IMR-90 (cell line): ENCODE data around the gene LOX. TPM values are rescaled to one million over a fixed set of nuclear protein-coding genes. Genes with fewer than 3 reads are reported as not detected.

Experiments used
- ATAC-seq: fragments of 200-7000 bp; cut with Tn5 transposase; 2 replicates; pipeline ENCODE4 v1.9.1; 2020; ENCODE audit warnings: low read depth, mild to moderate bottlenecking, moderate library complexity
- BruUV-seq: library from RNA; stranded (reverse); fragments of 400-500 nt; replicated peaks from 2 replicates; lab custom pipeline; 2021; lab: Mats Ljungman, UMichigan
- CTCF ChIA-PET: fragments of 300-600 bp; formaldehyde crosslinking; extraction: SDS; loops from one replicate; lab custom pipeline; 2021; ENCODE audit warnings: antibody characterized with exemption; lab: Yijun Ruan, JAX
- POLR2A ChIA-PET: fragments of 300-600 bp; sonication (Branson Sonifier 250); formaldehyde crosslinking; loops from one replicate; lab custom pipeline; 2022; ENCODE audit warnings: antibody characterized with exemption; ENCODE audit not compliant: unreplicated experiment; lab: Charles Lee
- DNase-seq: peaks from one replicate; pipeline ENCODE4 v3.0.0; 2013
- H2AFZ ChIP-seq: replicated peaks from 2 replicates; pipeline ENCODE3; 2013; ENCODE audit warnings: low read length, mild to moderate bottlenecking; ENCODE audit not compliant: poor library complexity
- H2AK5ac ChIP-seq: 2 replicates; pipeline ENCODE4 v1.6.1; 2013; ENCODE audit warnings: low read depth, low read length, inconsistent platforms
- H2AK9ac ChIP-seq: replicated peaks from 2 replicates; pipeline ENCODE3; 2013; ENCODE audit warnings: mild to moderate bottlenecking, low read depth, low read length, moderate library complexity; ENCODE audit not compliant: poor library complexity
- H2BK120ac ChIP-seq: 2 replicates; pipeline ENCODE4 v1.6.1; 2013; ENCODE audit warnings: low read depth, low read length, inconsistent platforms
- H2BK15ac ChIP-seq: 3 replicates; pipeline ENCODE4 v1.6.1; 2013; ENCODE audit warnings: low read depth, low read length, inconsistent platforms
- H2BK20ac ChIP-seq: 2 replicates; pipeline ENCODE4 v1.6.1; 2013; ENCODE audit warnings: low read depth, mild to moderate bottlenecking, inconsistent platforms, low read length, moderate library complexity
- H2BK5ac ChIP-seq: 2 replicates; pipeline ENCODE4 v1.6.1; 2013; ENCODE audit warnings: mild to moderate bottlenecking, low read depth, low read length, inconsistent platforms; ENCODE audit not compliant: poor library complexity, severe bottlenecking
- H3K14ac ChIP-seq: replicated peaks from 2 replicates; pipeline ENCODE4 v1.6.1; 2013; ENCODE audit warnings: low read depth, low read length, inconsistent platforms
- H3K18ac ChIP-seq: 2 replicates; pipeline ENCODE4 v1.6.1; 2013; ENCODE audit warnings: low read depth, low read length, control low read depth
- H3K23ac ChIP-seq: 2 replicates; pipeline ENCODE4 v1.6.1; 2013; ENCODE audit warnings: low read depth, low read length, inconsistent platforms
- H3K27ac ChIP-seq: 2 replicates; pipeline ENCODE4 v1.5.1; 2013; ENCODE audit warnings: mild to moderate bottlenecking, control low read depth, low read length; ENCODE audit not compliant: insufficient read depth
- H3K27me3 ChIP-seq: 2 replicates; pipeline ENCODE4 v1.6.1; 2013; ENCODE audit warnings: low read length; ENCODE audit not compliant: control insufficient read depth, insufficient read depth
- H3K36me3 ChIP-seq: 2 replicates; pipeline ENCODE4 v1.6.1; 2013; ENCODE audit warnings: low read length, mixed read lengths; ENCODE audit not compliant: control insufficient read depth, insufficient read depth
- H3K4ac ChIP-seq: 2 replicates; pipeline ENCODE4 v1.6.1; 2013; ENCODE audit warnings: low read depth, low read length, inconsistent platforms
- H3K4me1 ChIP-seq: 2 replicates; pipeline ENCODE4 v1.6.1; 2013; ENCODE audit warnings: low read length, mixed read lengths; ENCODE audit not compliant: control insufficient read depth, insufficient read depth
- H3K4me2 ChIP-seq: 2 replicates; pipeline ENCODE4 v1.6.1; 2013; ENCODE audit warnings: low read depth, mild to moderate bottlenecking, control low read depth, low read length, moderate library complexity
- H3K4me3 ChIP-seq: 2 replicates; pipeline ENCODE4 v1.5.1; 2013; ENCODE audit warnings: low read depth, mild to moderate bottlenecking, control low read depth, low read length, moderate library complexity; ENCODE audit not compliant: insufficient read depth
- H3K56ac ChIP-seq: 2 replicates; pipeline ENCODE4 v1.6.1; 2013; ENCODE audit warnings: low read length, inconsistent platforms; ENCODE audit not compliant: insufficient read depth; ENCODE audit errors: extremely low read depth
- H3K79me1 ChIP-seq, 2 experiments: 2 replicates each; pipeline ENCODE4 v1.6.1; 2013; ENCODE audit warnings: low read length in 2 of 2, inconsistent platforms in 1 of 2, low read depth in 1 of 2
- H3K9ac ChIP-seq: 2 replicates; pipeline ENCODE4 v1.6.1; 2013; ENCODE audit warnings: low read depth, low read length, control low read depth
- H3K9me1 ChIP-seq: 2 replicates; pipeline ENCODE4 v1.6.1; 2013; ENCODE audit warnings: low read length, inconsistent platforms; ENCODE audit not compliant: insufficient read depth
- H3K9me3 ChIP-seq: 2 replicates; pipeline ENCODE4 v1.6.1; 2013; ENCODE audit warnings: low read length; ENCODE audit not compliant: control insufficient read depth, insufficient read depth
- H4K20me1 ChIP-seq: 2 replicates; pipeline ENCODE4 v1.6.1; 2013; ENCODE audit warnings: low read length, inconsistent platforms; ENCODE audit not compliant: insufficient read depth
- H4K5ac ChIP-seq: 2 replicates; pipeline ENCODE4 v1.6.1; 2013; ENCODE audit warnings: mild to moderate bottlenecking, low read depth, low read length, control low read depth
- H4K8ac ChIP-seq, 2 experiments: 2 replicates each; pipeline ENCODE4 v1.6.1; 2013; ENCODE audit warnings: low read depth in 2 of 2, low read length in 2 of 2, control low read depth in 1 of 2, inconsistent platforms in 1 of 2
- H4K91ac ChIP-seq: 2 replicates; pipeline ENCODE4 v1.6.1; 2013; ENCODE audit warnings: low read depth, low read length, inconsistent platforms; ENCODE audit not compliant: insufficient read depth
- BHLHE40 ChIP-seq: fragments of 150-350 bp; IDR thresholded peaks from 2 replicates; pipeline ENCODE4 v1.6.1; 2016; ENCODE audit warnings: mild to moderate bottlenecking, low read depth, low read length
- MAZ ChIP-seq: IDR thresholded peaks from 2 replicates; pipeline ENCODE4 v1.6.1; 2012; ENCODE audit warnings: low read depth, mild to moderate bottlenecking, low read length, improper control_type of control experiment, moderate library complexity, borderline replicate concordance
- WGBS, 2 experiments: methylation state at CpG; one replicate each; pipeline versions ENCODE4 v1.1.5 to v1.1.7; 2013; ENCODE audit warnings: missing lambda C conversion rate in 2 of 2; ENCODE audit not compliant: insufficient read length in 1 of 2; ENCODE audit errors: extremely low coverage in 2 of 2; 5-methylcytosine and 5-hydroxymethylcytosine counted together
- dilution Hi-C: fragments of 300-500 bp; cut with HindIII; formaldehyde crosslinking; loops from one replicate; pipeline ENCODE4 v1.14.3; 2018; ENCODE audit warnings: low sequenced_read_pairs; ENCODE audit not compliant: unreplicated experiment
- in situ Hi-C: fragments of 300-500 bp; cut with MboI; formaldehyde crosslinking; loops from 3 replicates; pipeline ENCODE4 v1.14.3; 2019; ENCODE audit warnings: low sequenced_read_pairs, inconsistent platforms, mixed read lengths
- intact Hi-C: fragments of 100-400 bp; cut with micrococcal nuclease; formaldehyde crosslinking; loops from 2 replicates; pipeline ENCODE4 v1.10.0; 2022
- polyA plus RNA-seq, 3 experiments: library from polyadenylated mRNA; depleted of rRNA; stranded (reverse); fragments of >200 nt; gene quantifications; 2 replicates each; pipeline ENCODE4 v1.2.3, GENCODE V29; 2012; ENCODE audit warnings: low replicate concordance in 1 of 3
- total RNA-seq: library from RNA; depleted of rRNA; stranded (reverse); fragments of >200 nt; gene quantifications from 2 replicates; pipeline ENCODE4 v1.2.3, GENCODE V29; 2012

Gene LOX
- total and polyA plus RNA-seq, 2 of the 4 experiments (the other 2 are of a cell fraction) = 277 to 662 TPM

DNA sequence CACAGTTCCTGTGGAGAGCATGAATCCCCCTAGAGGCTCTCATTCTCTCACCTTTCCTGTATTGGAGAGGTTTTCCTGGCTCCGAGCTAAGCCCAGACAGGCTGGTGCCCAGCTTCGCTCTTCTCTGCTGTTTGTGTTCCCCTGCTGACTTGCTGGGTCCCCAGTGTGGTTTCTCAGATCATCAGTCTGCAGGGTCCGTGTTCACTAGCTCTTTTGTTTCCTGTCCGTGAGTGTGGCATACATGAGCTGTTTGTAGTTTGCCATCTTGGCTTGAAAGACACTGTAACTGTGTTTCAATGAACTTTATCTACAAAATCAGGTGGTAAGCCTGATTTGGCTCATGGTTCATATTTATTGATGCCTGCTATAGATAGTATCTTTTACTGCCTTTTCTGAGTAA lies 23.8 kb downstream of the LOX start:
- H3K4me1 ChIP-seq = no peaks in the 10 kb centered on the region
- TF ChIP-seq MAZ (no peak), BHLHE40 (no peak)
- no CpG with 5 or more reads among the region's 4 CpGs for WGBS, 2 experiments
- no peak overlapping the region for H4K91ac ChIP-seq
- H3K56ac ChIP-seq = no peak overlapping the region
- ATAC-seq = no peak
- H2BK15ac ChIP-seq = no peak overlapping the region
- BruUV-seq = no TSS peak
- no peak overlapping the region for H2BK20ac ChIP-seq
- no peak overlapping the region for H3K4ac ChIP-seq
- H4K5ac ChIP-seq = no peak overlapping the region
- H2AK5ac ChIP-seq = no peak overlapping the region
- H2AK9ac ChIP-seq = no peak overlapping the region
- no peak overlapping the region for H4K8ac ChIP-seq
- no peak overlapping the region for H3K27ac ChIP-seq
- CTCF ChIA-PET = interaction anchor here (0.6 to 1.0 kb wide), 2 partner anchors 22 to 81 kb away, joined by 4 to 6 read pairs; no protein-coding TSS in a partner anchor
- no peak overlapping the region for H2BK5ac ChIP-seq
- no peak overlapping the region for H3K4me3 ChIP-seq
- no peak overlapping the region for H3K14ac ChIP-seq
- H2BK120ac ChIP-seq = no peak overlapping the region
- no peaks in the 10 kb centered on the region for H3K9me1 ChIP-seq
- H3K4me2 ChIP-seq = no peak overlapping the region
- dilution Hi-C loops = no loop called here
- H3K36me3 ChIP-seq = no peaks in the 10 kb centered on the region
- no peak overlapping the region for H3K9ac ChIP-seq
- H2AFZ ChIP-seq = no peak overlapping the region
- no peak overlapping the region for H3K18ac ChIP-seq
- H3K79me1 ChIP-seq = no peaks in the 10 kb centered on the region; a peak in 1 of 4 replicates
- no peaks in the 10 kb centered on the region for H3K9me3 ChIP-seq
- intact Hi-C loops = no loop called here
- POLR2A ChIA-PET = no interaction called here
- no peak for DNase-seq
- in situ Hi-C loops = no loop called here
- no peak overlapping the region for H3K23ac ChIP-seq
- no peaks in the 10 kb centered on the region for H3K27me3 ChIP-seq
- no peaks in the 10 kb centered on the region for H4K20me1 ChIP-seq
